Fibroblast of skin of right quadriceps (primary cell): Measurements from ENCODE around the gene CRY1.

Experiments used
- DNase-seq: peaks from one replicate; pipeline ENCODE4 v3.0.0-alpha.2; 2013

CRY1 gene

GRCh38 chr12:107093417-107094182 lies at the start of gene CRY1:
Gene CRY1 (minus strand): TSS chr12:107093549. CDS start chr12:107092961, 588 bp downstream.
- DNase-seq, result peak; percentile 95

- DNase-seq, result no peak
These were observed 46.4 kb upstream of the CRY1 start for GRCh38 chr12:107139787-107140186.

- no peak for DNase-seq
These were observed 45.6 kb upstream of the CRY1 start for GRCh38 chr12:107138990-107139389.

GRCh38 chr12:107135177-107135576 lies 41.8 kb upstream of the CRY1 start:
- no peak for DNase-seq

GRCh38 chr12:107134558-107134957 lies 41.2 kb upstream of the CRY1 start:
- no peak for DNase-seq

- DNase-seq, result no peak
These were observed 40.1 kb upstream of the CRY1 start for GRCh38 chr12:107133462-107133861.

GRCh38 chr12:107131832-107132616 lies 38.7 kb upstream of the CRY1 start:
- DNase-seq, result peak; percentile 58

- DNase-seq, result no peak
These were observed 37.7 kb upstream of the CRY1 start for GRCh38 chr12:107130830-107131611.

GRCh38 chr12:107129315-107129930 lies 36.1 kb upstream of the CRY1 start:
- DNase-seq, result no peak

GRCh38 chr12:107127482-107128430 lies 34.4 kb upstream of the CRY1 start:
- DNase-seq, result no peak

GRCh38 chr12:107126796-107127481 lies 33.6 kb upstream of the CRY1 start:
- DNase-seq, result peak; percentile 44

GRCh38 chr12:107125833-107126232 lies 32.5 kb upstream of the CRY1 start:
- no peak for DNase-seq

GRCh38 chr12:107122452-107122958 lies 29.2 kb upstream of the CRY1 start:
- no peak for DNase-seq

GRCh38 chr12:107119091-107119490 lies 25.7 kb upstream of the CRY1 start:
- no peak for DNase-seq

- no peak for DNase-seq
These were observed 25.3 kb upstream of the CRY1 start for GRCh38 chr12:107118624-107119023.

GRCh38 chr12:107115119-107115518 lies 21.8 kb upstream of the CRY1 start:
- DNase-seq, result no peak

GRCh38 chr12:107111314-107111713 lies 18.0 kb upstream of the CRY1 start:
- no peak for DNase-seq

GRCh38 chr12:107109726-107110719 lies 16.7 kb upstream of the CRY1 start:
- no peak for DNase-seq

GRCh38 chr12:107108995-107109508 lies 15.7 kb upstream of the CRY1 start:
- DNase-seq, result no peak
